ENCODE results near the gene IGF2R. TPM values are rescaled to one million over a fixed set of nuclear protein-coding genes. Genes with fewer than 3 reads are reported as not detected.

The IGF2R gene
- total and polyA plus RNA-seq, 2 of the 13 experiments (the other 11 are each of a cell fraction or from before 2014, with no cell fraction given): 38.3 to 70.0 TPM

DNA sequence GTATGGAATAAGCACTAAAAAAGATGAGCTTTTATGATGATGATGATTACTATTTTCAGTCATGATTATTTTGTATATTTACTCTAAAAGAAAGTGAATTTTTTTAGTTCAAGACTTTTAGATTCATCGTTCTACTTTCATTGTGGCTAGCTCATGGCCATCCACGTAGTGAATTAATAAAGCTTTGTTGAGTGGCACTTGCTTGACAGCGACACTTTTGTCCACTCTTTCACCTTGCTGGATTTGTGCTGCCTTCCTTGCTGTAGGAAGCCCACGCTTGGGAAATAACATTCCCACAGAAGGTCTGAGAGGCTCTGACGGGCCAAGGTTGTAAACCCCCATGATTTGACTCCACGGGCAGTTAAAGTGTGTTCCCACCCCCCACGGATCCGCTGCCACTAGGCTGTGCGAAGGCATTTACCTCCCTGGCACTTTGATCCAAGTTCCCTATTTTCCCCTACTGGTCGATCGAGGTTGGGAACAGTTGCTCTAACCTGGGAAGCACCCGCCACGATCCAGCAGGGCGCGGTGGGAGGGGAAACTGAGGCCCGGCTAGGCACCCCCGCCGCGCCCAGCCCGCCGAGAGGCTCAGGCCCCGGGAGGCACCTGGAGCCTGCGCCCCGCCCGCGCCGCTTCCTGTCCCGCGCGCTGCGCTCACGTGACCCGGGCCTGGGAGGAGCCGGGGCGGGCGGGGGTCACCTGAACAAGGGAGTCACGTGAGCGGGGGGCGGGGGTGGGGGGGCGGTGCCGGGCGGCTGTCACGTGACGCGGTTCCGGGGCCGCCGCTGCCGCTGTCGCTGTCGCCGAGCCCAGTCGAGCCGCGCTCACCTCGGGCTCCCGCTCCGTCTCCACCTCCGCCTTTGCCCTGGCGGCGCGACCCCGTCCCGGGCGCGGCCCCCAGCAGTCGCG lies at the start of gene IGF2R (continued):
- TF ChIP-seq ZNF710 (CRISPR knock-in tag; IDR thresholded peaks at IDR 0.05; ENCODE audit: borderline replicate concordance): no peak
- TF ChIP-seq, protein P1, sequence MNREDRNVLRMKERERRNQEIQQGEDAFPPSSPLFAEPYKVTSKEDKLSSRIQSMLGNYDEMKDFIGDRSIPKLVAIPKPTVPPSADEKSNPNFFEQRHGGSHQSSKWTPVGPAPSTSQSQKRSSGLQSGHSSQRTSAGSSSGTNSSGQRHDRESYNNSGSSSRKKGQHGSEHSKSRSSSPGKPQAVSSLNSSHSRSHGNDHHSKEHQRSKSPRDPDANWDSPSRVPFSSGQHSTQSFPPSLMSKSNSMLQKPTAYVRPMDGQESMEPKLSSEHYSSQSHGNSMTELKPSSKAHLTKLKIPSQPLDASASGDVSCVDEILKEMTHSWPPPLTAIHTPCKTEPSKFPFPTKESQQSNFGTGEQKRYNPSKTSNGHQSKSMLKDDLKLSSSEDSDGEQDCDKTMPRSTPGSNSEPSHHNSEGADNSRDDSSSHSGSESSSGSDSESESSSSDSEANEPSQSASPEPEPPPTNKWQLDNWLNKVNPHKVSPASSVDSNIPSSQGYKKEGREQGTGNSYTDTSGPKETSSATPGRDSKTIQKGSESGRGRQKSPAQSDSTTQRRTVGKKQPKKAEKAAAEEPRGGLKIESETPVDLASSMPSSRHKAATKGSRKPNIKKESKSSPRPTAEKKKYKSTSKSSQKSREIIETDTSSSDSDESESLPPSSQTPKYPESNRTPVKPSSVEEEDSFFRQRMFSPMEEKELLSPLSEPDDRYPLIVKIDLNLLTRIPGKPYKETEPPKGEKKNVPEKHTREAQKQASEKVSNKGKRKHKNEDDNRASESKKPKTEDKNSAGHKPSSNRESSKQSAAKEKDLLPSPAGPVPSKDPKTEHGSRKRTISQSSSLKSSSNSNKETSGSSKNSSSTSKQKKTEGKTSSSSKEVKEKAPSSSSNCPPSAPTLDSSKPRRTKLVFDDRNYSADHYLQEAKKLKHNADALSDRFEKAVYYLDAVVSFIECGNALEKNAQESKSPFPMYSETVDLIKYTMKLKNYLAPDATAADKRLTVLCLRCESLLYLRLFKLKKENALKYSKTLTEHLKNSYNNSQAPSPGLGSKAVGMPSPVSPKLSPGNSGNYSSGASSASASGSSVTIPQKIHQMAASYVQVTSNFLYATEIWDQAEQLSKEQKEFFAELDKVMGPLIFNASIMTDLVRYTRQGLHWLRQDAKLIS (CRISPR knock-in tag; IDR thresholded peaks at IDR 0.05): no peak
- peak; percentile 96 for TF ChIP-seq BHLHE40 (IDR thresholded peaks at IDR 0.05; ENCODE audit: low read length)
- TF ChIP-seq KMT2A (CRISPR knock-in tag; IDR thresholded peaks at IDR 0.05): peak; percentile 77; the same call in 1 of the 2 replicates
- peak; percentile 67; the same call in 1 of the 2 replicates for TF ChIP-seq KDM5A (IDR thresholded peaks at IDR 0.05; ENCODE audit: borderline replicate concordance, low read length)
- no peak for TF ChIP-seq HMG20B (CRISPR knock-in tag; conservative IDR thresholded peaks at IDR 0.05)
- TF ChIP-seq, protein P2, sequence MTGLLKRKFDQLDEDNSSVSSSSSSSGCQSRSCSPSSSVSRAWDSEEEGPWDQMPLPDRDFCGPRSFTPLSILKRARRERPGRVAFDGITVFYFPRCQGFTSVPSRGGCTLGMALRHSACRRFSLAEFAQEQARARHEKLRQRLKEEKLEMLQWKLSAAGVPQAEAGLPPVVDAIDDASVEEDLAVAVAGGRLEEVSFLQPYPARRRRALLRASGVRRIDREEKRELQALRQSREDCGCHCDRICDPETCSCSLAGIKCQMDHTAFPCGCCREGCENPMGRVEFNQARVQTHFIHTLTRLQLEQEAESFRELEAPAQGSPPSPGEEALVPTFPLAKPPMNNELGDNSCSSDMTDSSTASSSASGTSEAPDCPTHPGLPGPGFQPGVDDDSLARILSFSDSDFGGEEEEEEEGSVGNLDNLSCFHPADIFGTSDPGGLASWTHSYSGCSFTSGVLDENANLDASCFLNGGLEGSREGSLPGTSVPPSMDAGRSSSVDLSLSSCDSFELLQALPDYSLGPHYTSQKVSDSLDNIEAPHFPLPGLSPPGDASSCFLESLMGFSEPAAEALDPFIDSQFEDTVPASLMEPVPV (CRISPR knock-in tag; IDR thresholded peaks at IDR 0.05): 0 out of 2 replicates have a peak, but pooled peaks have one; percentile 42
- peak; percentile 88 for TF ChIP-seq ETV6 (CRISPR knock-in tag; conservative IDR thresholded peaks at IDR 0.05)
- 0 out of 2 replicates have a peak, but pooled peaks have one; percentile 35 for TF ChIP-seq ISL2 (CRISPR knock-in tag; IDR thresholded peaks at IDR 0.05)
- peak; percentile 67; the same call in 1 of the 2 replicates for TF ChIP-seq RELA (CRISPR knock-in tag; IDR thresholded peaks at IDR 0.05)
- TF ChIP-seq FOXM1 (CRISPR knock-in tag; IDR thresholded peaks at IDR 0.05): no peak
- TF ChIP-seq RFXANK (CRISPR knock-in tag; IDR thresholded peaks at IDR 0.05): no peak
- TF ChIP-seq ZNF101 (CRISPR knock-in tag; IDR thresholded peaks at IDR 0.05; ENCODE audit: borderline replicate concordance, low read depth): 0 out of 2 replicates have a peak, but pooled peaks have one; percentile 46
- TF ChIP-seq ZNF580 (CRISPR knock-in tag; IDR thresholded peaks at IDR 0.05; ENCODE audit: borderline replicate concordance, low read depth): peak; percentile 71; the same call in 1 of the 2 replicates
- TF ChIP-seq BRCA1 (CRISPR knock-in tag; IDR thresholded peaks at IDR 0.05): 0 out of 2 replicates have a peak, but pooled peaks have one; percentile 22
- no peak for TF ChIP-seq ZNF30 (CRISPR knock-in tag; IDR thresholded peaks at IDR 0.05)
- TF ChIP-seq E2F5 (CRISPR knock-in tag; conservative IDR thresholded peaks at IDR 0.05): peak; percentile 85; the same call in 1 of the 2 replicates
- 0 out of 2 replicates have a peak, but pooled peaks have one; percentile 25 for TF ChIP-seq JUND (CRISPR knock-in tag; IDR thresholded peaks at IDR 0.05)
- 0 out of 2 replicates have a peak, but pooled peaks have one; percentile 27 for TF ChIP-seq ZNF3 (CRISPR knock-in tag; IDR thresholded peaks at IDR 0.05)
- peak; percentile 28; the same call in 1 of the 2 replicates for TF ChIP-seq RFXAP (CRISPR knock-in tag; IDR thresholded peaks at IDR 0.05; ENCODE audit: borderline replicate concordance)
- TF ChIP-seq GFI1 (CRISPR knock-in tag; IDR thresholded peaks at IDR 0.05; ENCODE audit: borderline replicate concordance): no peak

All from HepG2 (cell line).